Stomach smooth muscle (tissue), 2 donors: ENCODE measurements around the gene THOP1.
"Not testable (repeated sequence)": the region's sequence is repeated elsewhere in the genome, so short reads cannot be mapped to it uniquely, and the experiment has no call there.

Experiments
- H3K27ac ChIP-seq: one replicate; pipeline ENCODE4 v1.7.0; 2013; ENCODE audit warnings: mild to moderate bottlenecking, low read length, inconsistent platforms
- H3K27me3 ChIP-seq, 2 donors: one replicate each; pipeline ENCODE4 v1.7.0; 2013; ENCODE audit warnings: low read length in 2 of 2; ENCODE audit not compliant: insufficient read depth in 2 of 2, control insufficient read depth in 1 of 2
- H3K36me3 ChIP-seq, 2 donors: one replicate each; pipeline ENCODE4 v1.7.0; 2013; ENCODE audit warnings: low read length in 2 of 2; ENCODE audit not compliant: control insufficient read depth in 2 of 2, insufficient read depth in 2 of 2
- H3K4me1 ChIP-seq: one replicate; pipeline ENCODE4 v1.7.0; 2013; ENCODE audit warnings: low read length; ENCODE audit not compliant: control insufficient read depth, insufficient read depth
- H3K4me3 ChIP-seq, 2 donors: one replicate each; pipeline ENCODE4 v1.7.0; 2013; ENCODE audit warnings: low read length in 2 of 2
- H3K9ac ChIP-seq, 2 donors: one replicate each; pipeline ENCODE4 v1.7.0; 2013; ENCODE audit warnings: low read length in 2 of 2, mild to moderate bottlenecking in 1 of 2
- H3K9me3 ChIP-seq, 2 donors: one replicate each; pipeline ENCODE4 v1.7.0; 2013; ENCODE audit warnings: low read length in 2 of 2; ENCODE audit not compliant: control insufficient read depth in 2 of 2
- donor health status: healthy.
- donor health status: Pancreatic carcinoma.

The THOP1 gene

DNA sequence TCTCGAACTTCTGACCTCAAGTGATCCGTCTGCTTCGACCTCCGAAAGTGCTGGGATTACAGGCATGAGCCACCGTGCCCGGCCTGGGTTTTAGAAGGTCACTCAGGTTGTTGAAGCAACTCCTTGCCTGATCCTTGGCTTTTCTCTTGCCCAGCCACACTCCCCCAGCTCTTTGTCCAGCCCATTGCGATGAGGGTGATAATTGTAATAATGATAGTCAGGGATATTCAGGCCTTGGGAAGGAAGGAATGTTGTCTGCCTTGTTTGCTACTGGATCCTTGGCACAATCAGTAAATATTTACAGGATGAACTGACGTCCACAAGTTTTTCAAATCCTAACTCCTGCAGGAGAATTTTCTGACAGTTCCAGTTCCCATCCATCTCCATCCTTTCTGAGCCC lies 1.8 kb downstream of the THOP1 start:
- Histone ChIP-seq H3K9me3 (no peaks in the 10 kb centered on the region), H3K4me1 (peaks cover 25% of the 10 kb centered on the region), H3K27ac (no peak overlapping the region), H3K9ac (no peak overlapping the region), H3K4me3 (no peak overlapping the region), H3K36me3 (peaks cover 4 to 12% of the 10 kb centered on the region in 2 donors), H3K27me3 (no peaks in the 10 kb centered on the region)

DNA sequence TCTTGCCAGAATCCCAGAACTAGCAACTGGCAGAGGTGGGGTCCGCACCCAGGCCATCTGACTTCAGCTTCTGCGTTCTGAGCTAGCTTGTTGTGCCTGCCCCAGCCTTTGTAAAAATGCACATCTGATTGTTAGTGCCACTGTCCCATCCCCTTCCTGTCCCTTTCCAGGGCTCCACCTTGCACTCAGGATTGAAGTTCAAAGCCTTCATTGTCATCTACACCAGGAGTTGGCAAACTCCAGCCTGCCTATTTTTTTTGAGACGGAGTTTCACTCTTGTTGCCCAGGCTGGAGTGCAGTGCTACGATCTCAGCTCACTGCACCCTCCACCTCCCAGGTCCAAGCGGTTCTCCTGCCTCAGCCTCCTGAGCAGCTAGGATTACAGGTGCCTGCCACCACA lies 2.9 kb downstream of the THOP1 start:
- no peaks in the 10 kb centered on the region for H3K9me3 ChIP-seq

DNA sequence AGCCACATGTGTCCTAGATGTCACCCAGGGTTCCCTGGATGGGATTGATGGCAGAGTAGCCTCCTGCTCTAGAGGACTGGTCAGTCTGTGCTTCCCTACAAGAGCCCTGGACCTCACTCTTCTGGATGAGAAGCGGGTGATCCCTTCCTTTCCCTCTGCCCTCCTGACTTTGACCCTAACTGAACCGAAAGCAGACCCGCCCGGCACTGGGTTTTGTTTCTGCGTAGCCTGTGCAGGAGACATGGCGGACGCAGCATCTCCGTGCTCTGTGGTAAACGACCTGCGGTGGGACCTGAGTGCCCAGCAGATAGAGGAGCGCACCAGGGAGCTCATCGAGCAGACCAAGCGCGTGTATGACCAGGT lies 4.9 kb downstream of the THOP1 start:
- H3K4me3 ChIP-seq: no peak overlapping the region
- no peak overlapping the region for H3K9ac ChIP-seq
- peaks cover 4 to 17% of the 10 kb centered on the region in 2 donors for H3K36me3 ChIP-seq
- no peaks in the 10 kb centered on the region for H3K9me3 ChIP-seq
- H3K27ac ChIP-seq: no peak overlapping the region
- H3K27me3 ChIP-seq: no peaks in the 10 kb centered on the region
- peaks cover 9% of the 10 kb centered on the region for H3K4me1 ChIP-seq

More for the DNA sequence above, 2.9 kb downstream of the THOP1 start:
- Histone ChIP-seq H3K36me3 (peaks cover 4 to 12% of the 10 kb centered on the region in 2 donors), H3K4me3 (no peak overlapping the region), H3K27ac (no peak overlapping the region), H3K4me1 (peaks cover 20% of the 10 kb centered on the region), H3K9ac (no peak overlapping the region), H3K27me3 (no peaks in the 10 kb centered on the region)

DNA sequence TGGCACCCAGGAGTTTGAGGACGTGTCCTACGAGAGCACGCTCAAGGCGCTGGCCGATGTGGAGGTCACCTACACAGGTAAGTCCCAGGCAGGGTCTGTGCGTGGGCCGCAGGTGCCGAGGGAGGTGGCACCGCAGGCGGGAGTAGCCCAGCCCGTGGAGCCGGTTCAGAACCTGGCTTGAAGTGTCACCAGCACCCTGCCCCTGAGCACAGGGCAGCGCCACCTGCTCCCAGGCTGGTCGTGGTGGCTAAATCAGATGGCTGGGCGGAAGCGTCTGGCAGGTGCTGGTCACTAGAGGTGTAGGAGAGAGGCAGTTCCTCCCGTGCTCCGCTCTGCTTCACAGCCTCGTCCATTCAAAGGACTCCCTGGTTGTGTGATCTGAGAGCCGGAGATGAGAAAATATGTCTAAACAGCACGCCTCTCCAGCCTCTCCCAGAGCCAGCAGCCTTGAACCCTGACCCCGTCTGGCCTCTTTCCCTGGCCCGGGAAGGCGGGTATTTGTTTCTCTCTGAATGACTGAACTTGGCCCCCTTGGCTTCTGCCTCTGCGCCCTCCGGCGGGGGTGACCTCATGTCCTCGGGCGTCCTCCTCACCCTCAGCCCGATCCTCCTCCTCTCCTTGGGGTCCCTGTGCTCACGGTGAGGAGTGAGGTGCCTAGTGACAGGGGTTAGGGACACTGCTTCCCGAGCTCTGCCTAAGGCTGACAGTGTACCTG lies 5.4 kb downstream of the THOP1 start:
- no peaks in the 10 kb centered on the region for H3K27me3 ChIP-seq
- no peak overlapping the region for H3K27ac ChIP-seq
- peaks cover 4 to 21% of the 10 kb centered on the region in 2 donors for H3K36me3 ChIP-seq
- H3K9me3 ChIP-seq: no peaks in the 10 kb centered on the region
- H3K4me3 ChIP-seq: no peak overlapping the region
- no peak overlapping the region for H3K9ac ChIP-seq
- peaks cover 8% of the 10 kb centered on the region for H3K4me1 ChIP-seq

DNA sequence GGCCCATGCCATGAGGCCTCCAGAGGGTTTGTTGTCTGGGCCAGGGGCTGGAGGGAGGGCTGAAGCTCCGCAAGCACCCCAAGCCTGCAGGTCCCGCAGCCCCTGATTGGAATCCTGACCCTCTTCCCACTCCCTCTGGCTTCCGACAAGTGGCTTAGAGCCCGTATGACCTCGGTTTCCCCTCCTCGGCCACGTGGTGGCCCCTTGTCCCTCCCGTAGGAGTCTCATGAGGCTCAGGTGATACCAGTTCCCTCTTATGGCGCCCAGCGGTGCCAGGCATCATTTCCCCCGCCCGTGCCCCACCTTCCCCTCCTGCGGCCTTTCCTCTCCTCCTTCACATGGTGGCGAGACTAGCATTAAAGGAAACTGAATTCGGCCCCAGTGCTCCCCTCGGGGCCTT lies 6.1 kb downstream of the THOP1 start:
- Histone ChIP-seq H3K9me3 (no peaks in the 10 kb centered on the region), H3K4me3 (no peak overlapping the region), H3K27ac (no peak overlapping the region), H3K9ac (no peak overlapping the region), H3K4me1 (peaks cover under 1% of the 10 kb centered on the region), H3K27me3 (no peaks in the 10 kb centered on the region), H3K36me3 (peaks cover 4 to 21% of the 10 kb centered on the region in 2 donors)

DNA sequence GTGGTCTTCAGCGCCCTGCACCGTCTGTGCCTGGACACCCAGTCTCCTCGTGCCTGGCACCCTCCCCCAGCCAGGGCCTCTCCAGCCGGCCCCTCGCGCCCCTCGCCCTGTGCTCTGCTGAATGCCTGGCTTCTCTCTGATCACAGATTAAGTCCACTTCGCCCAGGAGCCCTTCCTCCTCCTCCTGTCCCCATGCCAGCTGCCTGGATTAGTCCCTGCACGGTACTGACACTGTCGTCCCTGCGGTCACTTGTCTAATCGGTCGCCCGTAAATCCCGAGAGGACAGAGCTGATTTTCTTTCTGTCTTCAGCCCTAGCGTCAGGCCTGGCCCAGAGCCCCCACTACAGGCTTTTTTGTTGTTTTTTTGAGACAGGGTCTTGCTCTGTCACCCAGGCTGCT lies 6.6 kb downstream of the THOP1 start:
- no peak overlapping the region for H3K4me3 ChIP-seq
- H3K9ac ChIP-seq: no peak overlapping the region
- peaks cover 4 to 21% of the 10 kb centered on the region in 2 donors for H3K36me3 ChIP-seq
- no peaks in the 10 kb centered on the region for H3K9me3 ChIP-seq
- H3K4me1 ChIP-seq: no peaks in the 10 kb centered on the region
- no peaks in the 10 kb centered on the region for H3K27me3 ChIP-seq
- H3K27ac ChIP-seq: no peak overlapping the region

DNA sequence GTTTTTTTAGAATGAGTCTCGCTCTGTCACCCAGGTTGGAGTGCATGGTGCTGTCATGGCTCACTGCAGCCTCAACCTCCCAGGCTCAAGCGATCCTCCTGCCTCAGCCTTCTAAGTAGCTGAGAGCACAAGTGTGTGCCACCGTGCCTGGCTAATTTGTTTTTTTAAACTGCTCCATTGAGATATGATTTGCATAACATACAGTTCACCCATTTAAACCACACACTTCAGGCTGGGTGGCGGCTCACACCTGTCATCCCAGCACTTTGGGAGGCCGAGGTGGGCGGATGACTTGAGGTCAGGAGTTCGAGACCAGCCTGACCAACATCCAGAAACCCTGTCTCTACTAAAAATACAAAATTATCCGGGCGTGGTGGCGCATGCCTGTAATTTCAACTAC lies 7.4 kb downstream of the THOP1 start:
- not testable (repeated sequence) for H3K4me1 ChIP-seq, H3K9me3 ChIP-seq, H3K4me3 ChIP-seq, H3K9ac ChIP-seq, H3K27ac ChIP-seq, H3K27me3 ChIP-seq
- peaks cover 11 to 21% of the 10 kb centered on the region in 2 donors for H3K36me3 ChIP-seq

DNA sequence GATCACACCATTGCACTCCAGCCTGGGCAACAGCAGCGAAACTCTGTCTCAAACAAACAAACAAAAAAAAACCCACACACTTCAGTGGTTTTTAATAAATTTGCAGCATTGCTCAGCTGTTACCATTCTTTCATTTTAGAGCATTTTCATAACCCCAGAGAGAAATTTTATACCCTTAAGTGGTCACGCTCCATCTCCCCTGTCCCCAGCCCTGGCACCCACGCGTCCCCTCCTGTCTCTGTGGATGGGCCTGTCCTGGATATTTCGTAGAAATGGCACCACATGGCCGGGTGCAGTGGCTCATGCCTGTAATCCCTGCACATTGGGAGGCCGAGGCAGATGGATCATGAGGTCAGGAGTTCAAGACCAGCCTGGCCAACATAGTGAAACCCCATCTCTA lies 7.8 kb downstream of the THOP1 start:
- Histone ChIP-seq H3K9me3 (no peaks in the 10 kb centered on the region), H3K27ac (no peak overlapping the region), H3K9ac (no peak overlapping the region), H3K36me3 (peaks cover 11 to 20% of the 10 kb centered on the region in 2 donors), H3K4me1 (no peaks in the 10 kb centered on the region), H3K4me3 (no peak overlapping the region), H3K27me3 (no peaks in the 10 kb centered on the region)

DNA sequence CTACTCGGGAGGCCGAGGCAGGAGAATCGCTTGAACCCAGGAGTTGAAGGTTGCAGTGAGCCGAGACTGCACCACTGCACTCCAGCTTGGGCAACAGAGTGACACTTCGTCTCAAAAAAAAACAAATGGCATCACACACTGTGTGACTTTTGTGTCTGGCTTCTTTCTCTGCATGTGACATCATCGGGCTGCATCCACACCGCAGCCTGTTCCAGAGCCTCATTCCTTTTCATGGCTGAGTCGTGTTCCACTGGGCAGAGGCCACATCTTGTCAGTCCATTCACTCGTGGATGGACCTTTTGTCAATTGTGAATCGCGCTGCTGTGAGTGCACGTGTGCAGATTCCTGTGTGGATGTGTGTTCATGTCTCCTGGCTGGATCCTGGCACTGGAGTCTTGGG lies 8.3 kb downstream of the THOP1 start:
- no peaks in the 10 kb centered on the region for H3K9me3 ChIP-seq
- no peak overlapping the region for H3K9ac ChIP-seq
- H3K27ac ChIP-seq: no peak overlapping the region
- no peaks in the 10 kb centered on the region for H3K27me3 ChIP-seq
- no peak overlapping the region for H3K4me3 ChIP-seq
- H3K36me3 ChIP-seq: peaks cover 11 to 20% of the 10 kb centered on the region in 2 donors
- no peaks in the 10 kb centered on the region for H3K4me1 ChIP-seq

DNA sequence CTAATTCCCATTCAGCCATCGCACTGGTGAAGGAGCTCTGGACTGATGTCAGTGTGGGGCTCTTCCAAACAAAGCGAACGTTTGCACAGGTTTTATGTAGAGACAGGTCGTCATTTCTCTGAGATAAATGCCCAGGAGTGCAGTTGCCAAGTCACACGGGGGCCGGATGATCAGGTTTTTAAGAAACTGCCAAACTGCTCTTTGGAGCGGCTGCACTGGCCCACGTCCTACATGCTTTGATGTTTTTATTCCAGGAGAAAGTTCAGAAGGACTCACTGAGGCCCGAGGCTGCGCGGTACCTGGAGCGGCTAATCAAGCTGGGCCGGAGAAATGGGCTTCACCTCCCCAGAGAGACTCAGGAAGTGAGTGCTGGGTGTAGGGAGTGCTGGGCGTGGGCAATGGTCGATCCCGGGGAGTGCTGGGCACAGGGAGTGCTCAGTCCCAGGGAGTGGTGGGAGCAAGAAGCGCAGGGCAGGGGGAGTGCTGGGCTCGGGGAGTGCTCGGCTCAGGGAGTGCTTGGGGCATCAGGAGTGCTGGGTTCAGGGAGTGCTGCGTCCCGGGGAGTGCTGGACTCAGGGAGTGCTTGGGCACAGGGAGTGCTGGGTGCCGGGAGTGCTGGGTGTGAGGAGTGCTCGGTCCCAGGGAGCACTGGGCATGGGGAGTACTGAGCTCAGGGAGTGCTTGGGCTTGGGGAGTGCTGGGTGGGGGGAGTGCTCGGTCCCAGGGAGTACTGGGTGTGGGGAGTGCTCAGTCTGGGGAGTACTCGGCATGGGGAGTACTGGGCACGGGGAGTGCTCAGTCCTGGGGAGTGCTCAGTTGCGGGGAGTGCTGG lies 10.7 kb downstream of the THOP1 start:
- Histone ChIP-seq H3K9ac (no peak overlapping the region), H3K4me1 (no peaks in the 10 kb centered on the region), H3K4me3 (no peak overlapping the region), H3K36me3 (peaks cover 6 to 23% of the 10 kb centered on the region in 2 donors), H3K9me3 (no peaks in the 10 kb centered on the region), H3K27ac (no peak overlapping the region), H3K27me3 (no peaks in the 10 kb centered on the region)
